SW 1271 (cell line): Measurements from ENCODE around the gene FRMD3.
A peak's percentile ranks its signal among the peaks of the same experiment; 100 is the strongest.

Source experiments
- DNase-seq, 2 experiments: peaks; one replicate each; lab custom pipeline; 2025; lab: John Stamatoyannopoulos, UW

The FRMD3 gene

DNA sequence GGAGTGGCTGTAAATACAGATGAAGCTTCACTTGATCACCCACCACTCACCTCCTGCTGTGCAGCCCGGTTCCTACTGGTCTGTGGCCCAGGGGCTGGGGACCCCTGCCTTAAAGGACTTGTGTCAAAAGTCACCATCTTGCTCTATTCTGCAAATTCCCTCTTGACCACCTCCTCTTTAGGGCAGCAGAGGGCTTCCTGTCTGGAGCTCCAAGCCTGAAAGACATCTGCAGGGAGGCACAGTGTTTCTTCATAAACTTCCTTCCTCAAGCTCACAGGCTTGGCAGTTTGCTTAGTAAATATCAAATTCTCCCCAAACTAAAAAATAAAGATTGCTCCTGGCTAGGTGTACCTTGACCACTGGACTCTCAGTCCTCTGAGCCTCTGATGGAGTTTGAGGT, 104.4 kb downstream of the FRMD3 start:
- no peak for DNase-seq

DNA sequence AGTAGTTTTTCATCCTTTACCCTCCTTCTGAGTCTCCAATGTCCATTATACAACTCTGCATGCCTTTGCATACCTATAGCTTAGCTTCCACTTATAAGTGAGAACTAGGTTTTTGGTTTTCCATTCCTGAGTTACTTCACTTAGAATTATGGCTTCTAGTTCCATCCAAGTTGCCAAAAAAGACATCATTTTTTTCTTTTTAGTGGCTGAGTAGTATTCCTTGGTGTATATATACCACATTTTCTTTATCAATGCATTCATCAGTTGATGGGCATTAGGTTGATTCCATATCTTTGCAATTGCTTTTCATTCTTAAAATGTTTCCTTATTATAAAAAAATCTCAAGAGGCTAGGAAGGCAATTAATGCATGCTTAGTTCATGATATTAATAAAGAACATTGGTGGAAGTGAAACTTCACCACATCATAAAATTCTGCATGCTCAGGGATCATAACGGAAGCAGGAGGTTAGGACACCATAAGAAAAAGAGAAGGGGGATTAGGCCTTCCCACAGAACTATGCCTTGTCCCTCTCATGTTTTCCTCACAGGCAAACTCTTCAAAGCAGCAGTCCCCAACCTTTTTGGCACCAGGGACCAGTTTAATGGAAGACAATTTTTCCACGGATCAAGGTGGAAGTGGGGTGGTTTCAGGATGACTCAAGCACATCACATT, 105.2 kb downstream of the FRMD3 start:
- DNase-seq, result no peak

DNA sequence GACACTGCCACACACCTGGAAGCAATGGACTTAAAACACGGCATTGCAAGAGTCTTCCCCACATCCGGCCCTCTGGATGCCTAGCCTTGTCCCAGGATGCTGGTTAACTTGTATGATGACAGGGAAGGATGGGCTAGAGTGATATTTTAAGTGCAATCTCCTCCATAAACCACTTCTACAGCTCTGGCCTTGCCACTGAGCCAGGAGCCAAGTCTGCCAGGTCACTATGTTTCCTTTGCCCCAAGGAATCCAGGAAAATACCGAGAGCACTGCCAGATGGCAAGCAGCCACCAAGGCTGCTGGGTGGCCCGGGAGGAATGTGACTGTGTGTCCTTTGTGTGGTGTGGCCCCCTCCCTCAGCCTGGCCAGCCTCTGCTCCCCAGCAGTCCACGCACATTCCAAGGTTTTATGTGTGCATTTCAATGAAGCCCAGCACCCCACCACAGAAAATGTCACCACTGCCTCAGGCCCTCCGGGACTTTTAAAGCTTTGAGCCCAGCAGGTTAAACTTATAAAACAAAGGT, 106.0 kb downstream of the FRMD3 start:
- DNase-seq, result peak in 1 of 2 experiments; percentile 52

- peak in 1 of 2 experiments; percentile 36 for DNase-seq
These were observed 106.8 kb downstream of the FRMD3 start for GRCh38 chr9:83431101-83432060.

DNA sequence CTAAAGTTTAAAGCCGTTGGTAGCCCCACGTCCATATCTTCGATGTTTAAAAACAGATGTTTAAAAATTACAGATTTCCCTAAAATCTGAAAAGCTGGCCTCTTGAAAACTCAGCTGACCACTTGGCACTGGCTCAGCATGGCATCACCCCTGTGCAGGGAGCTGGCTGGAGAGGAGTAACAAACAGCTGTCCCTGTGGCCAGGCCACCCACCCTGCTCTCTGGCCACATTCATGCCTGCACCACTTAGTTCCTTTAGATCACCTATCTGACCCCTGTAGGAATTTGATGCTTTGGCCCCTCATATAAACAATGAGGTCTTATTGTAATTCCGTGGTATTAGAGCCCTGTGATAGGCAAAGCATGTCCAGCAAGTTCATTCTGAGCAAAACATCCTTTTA, 107.5 kb downstream of the FRMD3 start:
- no peak for DNase-seq

GRCh38 chr9:83429229-83429628, 109.0 kb downstream of the FRMD3 start:
- DNase-seq, result no peak

DNA sequence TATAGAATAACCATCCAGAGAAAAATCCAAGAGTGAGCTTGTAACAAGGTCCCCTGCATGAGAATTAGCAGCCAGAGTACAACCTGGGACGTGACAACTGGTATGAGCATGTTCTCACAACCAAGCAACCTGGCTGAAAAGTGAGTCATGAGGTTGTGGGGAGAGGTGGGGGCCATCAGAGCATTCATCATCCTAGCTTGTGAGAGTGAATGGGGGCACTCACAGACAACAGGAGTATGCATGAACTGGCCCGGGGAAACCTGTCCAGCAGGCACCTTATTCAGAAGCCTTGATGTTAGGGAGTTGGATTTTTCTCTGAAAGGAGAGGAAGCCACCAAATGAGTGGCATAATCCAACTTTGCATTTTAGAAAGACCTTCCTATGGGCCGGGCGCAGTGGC, 113.0 kb downstream of the FRMD3 start:
- no peak for DNase-seq

- no peak for DNase-seq
These were observed 113.4 kb downstream of the FRMD3 start for GRCh38 chr9:83424831-83425230.

- no peak for DNase-seq
These were observed 114.1 kb downstream of the FRMD3 start for GRCh38 chr9:83423815-83424707.

GRCh38 chr9:83422527-83422926, 115.7 kb downstream of the FRMD3 start:
- no peak for DNase-seq

GRCh38 chr9:83420486-83420885, 117.7 kb downstream of the FRMD3 start:
- no peak for DNase-seq

DNA sequence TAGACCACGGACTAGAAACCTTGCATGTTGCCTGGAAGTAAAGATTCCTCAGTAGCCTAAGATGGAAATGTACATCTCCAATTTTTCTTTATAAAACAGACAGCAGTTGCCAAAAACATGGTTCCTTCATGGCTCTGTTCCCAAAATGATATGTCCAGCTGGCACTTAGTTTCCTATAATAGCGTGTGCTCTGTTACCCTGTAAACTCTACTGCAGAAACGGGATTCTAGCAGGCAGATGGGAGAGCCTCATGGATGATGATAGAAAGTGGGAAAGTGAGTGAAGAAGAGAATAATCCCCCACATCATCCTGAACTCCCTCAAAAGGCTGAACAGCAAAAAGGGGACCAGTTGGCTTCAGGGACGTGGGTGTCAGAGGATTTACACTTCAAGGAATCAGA, 118.2 kb downstream of the FRMD3 start:
- DNase-seq, result no peak

DNA sequence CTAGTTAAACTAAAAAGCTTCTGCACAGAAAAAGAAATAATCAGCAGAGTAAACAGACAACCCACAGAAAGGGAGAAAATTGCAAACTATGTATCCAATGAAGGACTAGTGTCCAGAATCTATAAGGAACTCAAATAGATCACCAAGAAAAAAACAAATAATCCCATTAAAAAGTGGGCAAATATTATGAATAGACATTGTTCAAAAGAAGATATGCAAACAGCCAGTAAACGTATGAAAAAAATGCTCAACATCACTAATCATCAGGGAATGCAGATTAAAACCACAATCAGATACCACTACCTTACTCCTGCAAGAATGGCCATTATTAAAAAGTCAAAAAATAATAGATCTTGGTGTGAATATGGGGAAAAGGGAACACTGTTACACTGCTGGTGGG, 119.9 kb downstream of the FRMD3 start:
- no peak for DNase-seq

DNA sequence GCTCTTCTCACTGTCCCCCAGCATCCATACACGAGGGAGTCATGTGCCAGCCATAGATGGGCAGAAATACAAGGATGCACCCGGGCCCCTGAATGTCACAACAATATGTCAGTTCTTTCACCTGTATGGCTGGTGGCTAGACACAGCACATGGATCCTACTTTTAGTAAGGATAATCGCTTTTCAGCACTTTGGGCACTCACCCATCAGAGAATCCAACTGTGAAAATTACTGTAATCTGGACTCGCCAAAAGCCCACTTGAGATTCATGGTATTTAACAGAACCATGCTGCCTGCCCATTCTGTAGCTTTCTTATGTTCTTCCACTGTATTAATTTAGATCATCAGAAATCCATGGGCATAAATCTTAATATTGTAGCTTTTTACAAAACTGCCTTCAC, 124.8 kb downstream of the FRMD3 start:
- DNase-seq, result no peak

GRCh38 chr9:83410701-83411100, 127.5 kb downstream of the FRMD3 start:
- DNase-seq, result no peak

DNA sequence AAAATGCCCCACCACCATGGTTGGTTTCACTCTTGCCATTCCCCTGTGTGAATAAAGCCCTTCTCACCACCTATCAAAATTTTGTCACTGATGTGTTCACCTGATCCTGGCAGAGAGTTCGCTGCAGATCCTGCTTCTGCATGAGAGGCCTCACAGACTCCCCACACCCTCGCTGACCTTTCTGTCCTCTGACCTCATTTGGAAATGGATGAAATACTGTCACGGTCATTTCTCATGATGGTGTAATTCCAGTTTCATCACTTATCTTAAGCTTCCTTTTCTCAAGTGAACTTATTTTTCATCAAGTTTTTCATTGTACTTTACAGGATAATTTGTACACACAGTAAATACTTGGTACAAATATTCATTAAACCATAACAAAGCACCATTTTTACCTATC, 131.3 kb downstream of the FRMD3 start:
- no peak for DNase-seq

GRCh38 chr9:83405759-83406158, 132.4 kb downstream of the FRMD3 start:
- DNase-seq, result no peak

DNA sequence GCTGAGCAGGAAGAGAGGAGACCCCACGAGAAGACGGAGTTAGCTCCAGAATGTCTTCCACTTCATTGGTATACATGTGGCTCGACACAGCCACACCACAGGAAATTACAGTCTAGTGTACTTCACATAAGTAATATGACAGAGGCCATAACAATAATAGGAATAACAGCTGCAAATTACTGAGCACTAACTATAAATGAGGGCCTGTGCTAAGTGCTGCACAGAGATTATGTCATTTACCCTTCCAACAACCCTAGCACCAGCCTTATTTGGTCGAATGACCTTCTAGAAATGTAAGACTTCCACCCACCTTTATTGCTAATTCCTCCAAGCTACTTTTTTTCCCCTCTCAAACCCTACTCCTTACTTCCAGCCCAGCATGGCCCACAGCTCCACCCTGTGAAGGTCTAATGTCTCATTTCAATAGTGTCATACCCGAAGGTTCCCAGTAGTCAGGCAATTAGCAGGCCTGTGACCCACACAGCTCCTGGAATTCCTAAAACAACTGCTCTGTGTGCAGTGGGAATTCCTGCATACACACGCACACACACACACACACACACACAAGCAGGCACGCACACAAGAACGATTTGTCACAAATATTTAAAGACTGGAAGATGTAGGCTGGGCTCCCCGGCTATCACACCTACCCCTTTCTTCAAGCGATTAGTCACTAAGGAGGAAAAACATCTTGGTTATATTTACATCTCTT, 134.5 kb downstream of the FRMD3 start:
- DNase-seq, result no peak

GRCh38 chr9:83401328-83401900, 136.8 kb downstream of the FRMD3 start:
- DNase-seq, result no peak

DNA sequence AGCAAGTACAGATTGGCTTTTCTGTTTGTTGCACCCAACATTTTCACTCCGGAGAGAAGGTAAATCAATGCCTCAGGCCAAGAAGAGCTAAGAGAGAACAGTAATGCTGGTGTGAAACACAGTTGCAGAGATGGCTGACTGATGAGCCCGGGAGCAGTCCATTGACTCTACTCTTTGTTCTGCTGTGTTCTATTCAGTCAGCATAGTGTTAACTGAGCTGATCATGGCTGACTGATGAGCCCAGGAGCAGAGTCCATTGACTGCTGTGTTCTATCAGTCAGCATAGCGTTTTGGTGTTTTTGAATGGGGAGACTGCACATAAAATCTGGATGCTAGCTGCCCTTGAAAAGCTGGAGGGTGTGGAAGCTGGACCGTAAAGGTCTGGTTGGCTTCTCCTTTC, 141.4 kb downstream of the FRMD3 start:
- no peak for DNase-seq

GRCh38 chr9:83396342-83396741, 141.9 kb downstream of the FRMD3 start:
- DNase-seq, result no peak
